CD14-positive monocyte (primary cell): Measurements from ENCODE around the gene WDFY3. TPM values are rescaled to one million over a fixed set of nuclear protein-coding genes. Genes with fewer than 3 reads are reported as not detected.
"Not testable (repeated sequence)": the region's sequence is repeated elsewhere in the genome, so short reads cannot be mapped to it uniquely, and the experiment has no call there.

Source experiments
- DNase-seq, 3 donors: peaks; one replicate each; pipeline ENCODE4 v3.0.0-alpha.2; 2011 to 2022
- H2AFZ ChIP-seq: 2 replicates; pipeline ENCODE4 v1.6.0; 2012; ENCODE audit warnings: mild to moderate bottlenecking, low read depth, low read length, inconsistent platforms; ENCODE audit not compliant: insufficient read depth, poor library complexity, severe bottlenecking
- H3K27ac ChIP-seq, 2 donors: 1 replicate in 1 of 2; 2 replicates in 1 of 2; pipeline ENCODE4 v1.5.1; 2012 to 2013; ENCODE audit warnings: low read length in 2 of 2, control low read depth in 1 of 2, inconsistent platforms in 1 of 2, low read depth in 1 of 2, mild to moderate bottlenecking in 1 of 2
- H3K27me3 ChIP-seq, 2 donors: one replicate each; pipeline versions ENCODE4 v1.6.0 to v1.6.1; 2011 to 2013; ENCODE audit warnings: low read length in 2 of 2; ENCODE audit not compliant: control insufficient read depth in 2 of 2, insufficient read depth in 2 of 2
- H3K36me3 ChIP-seq, 2 donors: replicated peaks in 1 of 2; 1 replicate in 1 of 2; 2 replicates in 1 of 2; pipeline versions ENCODE4 v1.5.1 to v1.6.1; 2012 to 2013; ENCODE audit warnings: low read length in 2 of 2, control low read depth in 1 of 2, inconsistent platforms in 1 of 2, mild to moderate bottlenecking in 1 of 2; ENCODE audit not compliant: insufficient read depth in 2 of 2, control insufficient read depth in 1 of 2
- H3K4me1 ChIP-seq, 2 donors: 1 replicate in 1 of 2; 2 replicates in 1 of 2; pipeline versions ENCODE4 v1.5.1 to v1.6.1; 2012 to 2013; ENCODE audit warnings: low read length in 2 of 2, control low read depth in 1 of 2, inconsistent platforms in 1 of 2, mild to moderate bottlenecking in 1 of 2, moderate library complexity in 1 of 2; ENCODE audit not compliant: insufficient read depth in 2 of 2, control insufficient read depth in 1 of 2
- H3K4me2 ChIP-seq: replicated peaks from 2 replicates; pipeline ENCODE3; 2012; ENCODE audit warnings: low read length, moderate library complexity, mild to moderate bottlenecking; ENCODE audit not compliant: poor library complexity, severe bottlenecking; ENCODE audit errors: extremely low read depth
- H3K4me3 ChIP-seq, 3 experiments: fragments of 200-600 bp in 1 of 3; sonication (generic) in 1 of 3; replicated peaks in 1 of 3; 1 replicate in 2 of 3; 2 replicates in 1 of 3; pipeline ENCODE4 v1.5.1; 2011 to 2013; ENCODE audit warnings: low read length in 3 of 3, mild to moderate bottlenecking in 3 of 3, control low read depth in 2 of 3, low read depth in 2 of 3, inconsistent platforms in 1 of 3, moderate library complexity in 1 of 3
- H3K79me2 ChIP-seq: 2 replicates; pipeline ENCODE4 v1.6.0; 2012; ENCODE audit warnings: mild to moderate bottlenecking, control low read depth, inconsistent platforms, low read length, moderate library complexity; ENCODE audit not compliant: insufficient read depth
- H3K9ac ChIP-seq: 2 replicates; pipeline ENCODE4 v1.6.0; 2017; ENCODE audit warnings: low read length, mild to moderate bottlenecking; ENCODE audit not compliant: insufficient read depth, poor library complexity, severe bottlenecking
- H3K9me3 ChIP-seq, 2 donors: replicated peaks in 1 of 2; 1 replicate in 1 of 2; 2 replicates in 1 of 2; pipeline versions ENCODE4 v1.5.1 to v1.6.1; 2012 to 2013; ENCODE audit warnings: low read length in 2 of 2, control low read depth in 1 of 2; ENCODE audit not compliant: control insufficient read depth in 1 of 2, insufficient read depth in 1 of 2
- H4K20me1 ChIP-seq: 2 replicates; pipeline ENCODE4 v1.6.0; 2012; ENCODE audit warnings: mild to moderate bottlenecking, low read length, control low read depth, moderate library complexity; ENCODE audit not compliant: insufficient read depth
- H3K27ac Mint-ChIP-seq, 7 donors: one replicate each; pipeline ENCODE4 v1.8.0; 2020; ENCODE audit warnings: mild to moderate bottlenecking in 7 of 7, mixed read lengths in 7 of 7, moderate library complexity in 6 of 7, inconsistent platforms in 2 of 7
- H3K27me3 Mint-ChIP-seq, 3 donors: one replicate each; pipeline ENCODE4 v1.8.0; 2021 to 2022; ENCODE audit warnings: low read depth in 3 of 3, mild to moderate bottlenecking in 3 of 3, mixed read lengths in 3 of 3, moderate library complexity in 3 of 3, inconsistent platforms in 1 of 3
- H3K36me3 Mint-ChIP-seq, 2 donors: one replicate each; pipeline ENCODE4 v1.8.0; 2020; ENCODE audit warnings: mixed read lengths in 2 of 2, inconsistent platforms in 1 of 2, mild to moderate bottlenecking in 1 of 2
- H3K4me1 Mint-ChIP-seq: one replicate; pipeline ENCODE4 v1.8.0; 2020; ENCODE audit warnings: mild to moderate bottlenecking, mixed read lengths
- H3K4me3 Mint-ChIP-seq, 2 donors: one replicate each; pipeline ENCODE4 v1.8.0; 2020; ENCODE audit warnings: mild to moderate bottlenecking in 2 of 2, mixed read lengths in 2 of 2, moderate library complexity in 1 of 2
- H3K9me3 Mint-ChIP-seq, 7 donors: one replicate each; pipeline ENCODE4 v1.8.0; 2020 to 2022; ENCODE audit warnings: mixed read lengths in 7 of 7, mild to moderate bottlenecking in 6 of 7, moderate library complexity in 6 of 7, inconsistent platforms in 2 of 7
- CTCF ChIP-seq: fragments of 200-600 bp; IDR thresholded peaks from one replicate; pipeline ENCODE4 v1.8.0; 2022; ENCODE audit warnings: antibody characterized with exemption, mild to moderate bottlenecking
- WGBS: methylation state at CpG from one replicate; pipeline ENCODE4 v1.1.5; 2013; ENCODE audit warnings: missing lambda C conversion rate; ENCODE audit not compliant: insufficient coverage; 5-methylcytosine and 5-hydroxymethylcytosine counted together
- intact Hi-C, 2 donors: fragments of 100-400 bp; cut with micrococcal nuclease; formaldehyde crosslinking; loops; one replicate each; pipeline versions ENCODE4 v1.15.0 to v1.15.1; 2023
- polyA plus RNA-seq, 3 donors: library from polyadenylated mRNA; depleted of rRNA in 1 of 3; unstranded in 2 of 3; stranded (reverse) in 1 of 3; fragments of 300-500 nt in 2 of 3; fragments of >200 nt in 1 of 3; fragmentation: Illumina TruSeq in 2 of 3; gene quantifications; 1 replicate in 2 of 3; 2 replicates in 1 of 3; pipeline ENCODE4 v1.2.3, GENCODE V29; 2012 to 2021

WDFY3 gene
- polyA plus RNA-seq, 3 donors: 5.6 to 35.5 (median 5.9) TPM

GRCh38 chr4:84841435-84841834 lies 125.1 kb downstream of the WDFY3 start:
- H3K79me2 ChIP-seq: no peaks in the 10 kb centered on the region
- Mint-ChIP-seq H3K27ac (no peak overlapping the region), H3K4me3 (no peak overlapping the region), H3K4me1 (peaks cover 5% of the 10 kb centered on the region), H3K9me3 (no peaks in the 10 kb centered on the region), H3K36me3 (peaks cover 55 to 73% of the 10 kb centered on the region in 2 donors), H3K27me3 (no peaks in the 10 kb centered on the region)
- no peak for TF ChIP-seq CTCF
- H3K4me3 ChIP-seq: no peak overlapping the region
- H3K27me3 ChIP-seq: no peaks in the 10 kb centered on the region
- no peak overlapping the region for H3K9ac ChIP-seq
- H3K27ac ChIP-seq: no peak overlapping the region
- no peak for DNase-seq
- peaks cover 37% of the 10 kb centered on the region for H4K20me1 ChIP-seq
- no peaks in the 10 kb centered on the region for H3K9me3 ChIP-seq
- H3K4me2 ChIP-seq: no peak overlapping the region
- no peak overlapping the region for H2AFZ ChIP-seq
- intact Hi-C loops: no loop called here
- no peaks in the 10 kb centered on the region for H3K4me1 ChIP-seq
- WGBS: 100% methylated on average over 1 of the region's 1 CpG
- peaks cover 43 to 82% of the 10 kb centered on the region in 2 donors for H3K36me3 ChIP-seq

GRCh38 chr4:84837751-84838150 lies 128.7 kb downstream of the WDFY3 start:
- H3K4me1 ChIP-seq: no peaks in the 10 kb centered on the region
- no peaks in the 10 kb centered on the region for H3K27me3 Mint-ChIP-seq
- H2AFZ ChIP-seq: no peak overlapping the region
- H3K36me3 ChIP-seq: peaks cover 50 to 78% of the 10 kb centered on the region in 2 donors
- H3K4me2 ChIP-seq: no peak overlapping the region
- H3K79me2 ChIP-seq: no peaks in the 10 kb centered on the region
- peaks cover 49 to 72% of the 10 kb centered on the region in 2 donors for H3K36me3 Mint-ChIP-seq
- H3K27ac ChIP-seq: no peak overlapping the region
- no peaks in the 10 kb centered on the region for H3K9me3 ChIP-seq
- TF ChIP-seq CTCF: no peak
- no peaks in the 10 kb centered on the region for H3K27me3 ChIP-seq
- no peak overlapping the region for H3K27ac Mint-ChIP-seq
- DNase-seq: no peak
- intact Hi-C loops: no loop called here
- no peaks in the 10 kb centered on the region for H3K9me3 Mint-ChIP-seq
- H3K4me3 Mint-ChIP-seq: no peak overlapping the region
- peaks cover 5% of the 10 kb centered on the region for H3K4me1 Mint-ChIP-seq
- H3K4me3 ChIP-seq: no peak overlapping the region
- peaks cover 28% of the 10 kb centered on the region for H4K20me1 ChIP-seq
- no peak overlapping the region for H3K9ac ChIP-seq
- WGBS: no CpG with 5 or more reads among the region's 2 CpGs

- H3K4me2 ChIP-seq, H3K27me3 ChIP-seq, H3K4me3 ChIP-seq, H3K27ac Mint-ChIP-seq, H3K79me2 ChIP-seq, H3K9me3 Mint-ChIP-seq, DNase-seq, H3K9ac ChIP-seq, H3K4me1 Mint-ChIP-seq, H3K27me3 Mint-ChIP-seq, H3K27ac ChIP-seq, H3K9me3 ChIP-seq, H3K4me3 Mint-ChIP-seq, intact Hi-C loops, H2AFZ ChIP-seq, H3K4me1 ChIP-seq: not testable (repeated sequence)
- peaks cover 28 to 71% of the 10 kb centered on the region in 2 donors for H3K36me3 ChIP-seq
- H4K20me1 ChIP-seq: peaks cover 11% of the 10 kb centered on the region
- peaks cover 28 to 45% of the 10 kb centered on the region in 2 donors for H3K36me3 Mint-ChIP-seq
- no CpG with 5 or more reads among the region's 6 CpGs for WGBS
Measured at GRCh38 chr4:84829633-84830032, 136.9 kb downstream of the WDFY3 start.
